ENCODE results near the gene RBBP6.
A peak's percentile ranks its signal among the peaks of the same experiment; 100 is the strongest.
"Not testable (repeated sequence)": the region's sequence is repeated elsewhere in the genome, so short reads cannot be mapped to it uniquely, and the experiment has no call there.

The RBBP6 gene

GRCh38 chr16:24573141-24573540, 33.8 kb downstream of the RBBP6 start:
- no peak for DNase-seq

GRCh38 chr16:24574515-24575485, 35.4 kb downstream of the RBBP6 start:
- not testable (repeated sequence) for DNase-seq

GRCh38 chr16:24575791-24576190, 36.4 kb downstream of the RBBP6 start:
- DNase-seq = not testable (repeated sequence)

GRCh38 chr16:24577167-24577566, 37.8 kb downstream of the RBBP6 start:
- DNase-seq = no peak

GRCh38 chr16:24580665-24581064, 41.3 kb downstream of the RBBP6 start:
- no peak for DNase-seq

- no peak for DNase-seq
These were observed 44.1 kb downstream of the RBBP6 start for GRCh38 chr16:24583494-24583893.

- no peak for DNase-seq
These were observed 50.6 kb downstream of the RBBP6 start for GRCh38 chr16:24589997-24590396.

- no peak for DNase-seq
These were observed 59.5 kb downstream of the RBBP6 start for GRCh38 chr16:24598777-24599437.

GRCh38 chr16:24609417-24609739, 70.0 kb downstream of the RBBP6 start:
- DNase-seq = no peak

GRCh38 chr16:24609740-24610415, 70.5 kb downstream of the RBBP6 start:
- DNase-seq = peak; percentile 78

- peak; percentile 4 for DNase-seq
These were observed 71.0 kb downstream of the RBBP6 start for GRCh38 chr16:24610416-24610755.

GRCh38 chr16:24611310-24611709, 71.9 kb downstream of the RBBP6 start:
- DNase-seq = no peak

GRCh38 chr16:24612656-24613055, 73.3 kb downstream of the RBBP6 start:
- DNase-seq = no peak

- not testable (repeated sequence) for DNase-seq
These were observed 73.9 kb downstream of the RBBP6 start for GRCh38 chr16:24613267-24613666.

GRCh38 chr16:24617502-24617901, 78.1 kb downstream of the RBBP6 start:
- no peak for DNase-seq
